ENCODE measurements around the gene SLC18A3. TPM values are rescaled to one million over a fixed set of nuclear protein-coding genes. Genes with fewer than 3 reads are reported as not detected.

Gene SLC18A3
- total RNA-seq, 1 donor from 2014 or later: 1.6 TPM

- Mint-ChIP-seq H3K36me3 (no peaks in the 10 kb centered on the region), H3K4me1 (ENCODE audit: unreplicated experiment) (no peaks in the 10 kb centered on the region), H3K9me3 (no peaks in the 10 kb centered on the region), H3K4me3 (no peak overlapping the region), H3K27me3 (peaks cover 34% of the 10 kb centered on the region), H3K27ac (no peak overlapping the region)
- TF ChIP-seq CTCF (conservative IDR thresholded peaks at IDR 0.05): no peak
- DNase-seq (ENCODE audit: extremely low spot score, unreplicated experiment): no peak
Measured at GRCh38 chr10:49632406-49633317, 22.6 kb downstream of the SLC18A3 start.

DNA sequence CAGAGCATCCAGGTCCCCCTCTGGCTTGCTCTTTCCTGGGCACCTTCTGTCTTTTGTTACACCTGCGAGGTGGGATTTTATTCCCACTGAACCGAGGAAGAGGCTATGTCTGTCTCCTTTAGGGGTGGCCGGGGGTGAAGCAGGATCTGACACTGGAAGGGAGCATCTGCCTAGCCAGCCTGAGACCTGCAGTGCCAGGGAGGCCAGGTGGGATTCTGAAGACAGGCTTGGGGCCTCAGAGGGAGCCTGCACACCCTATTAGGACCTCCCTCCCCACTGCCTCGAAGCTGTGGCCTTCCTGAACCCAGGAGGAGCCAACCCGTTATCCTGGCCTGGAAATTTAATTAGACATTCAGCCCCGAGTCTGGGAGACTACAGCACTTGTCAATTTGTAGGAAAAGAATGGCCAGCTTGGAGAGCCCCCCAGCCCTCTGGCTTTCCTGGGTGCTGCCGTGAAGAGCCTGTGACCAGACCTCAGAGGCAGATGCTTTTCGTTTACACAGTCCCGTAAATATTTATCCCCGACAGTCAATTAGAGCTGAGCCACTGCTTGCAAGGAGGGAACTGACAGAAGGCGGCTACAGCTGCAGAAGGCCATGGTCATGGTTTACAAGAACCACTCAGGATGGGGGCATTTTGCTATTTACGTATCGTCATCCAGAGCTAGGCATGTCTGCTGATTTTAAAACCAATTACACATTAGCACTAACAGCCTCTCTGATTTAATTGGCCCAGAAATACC, 23.4 kb downstream of the SLC18A3 start:
- Mint-ChIP-seq H3K9me3 (no peaks in the 10 kb centered on the region), H3K27ac (no peak overlapping the region), H3K36me3 (no peaks in the 10 kb centered on the region), H3K27me3 (peaks cover 43% of the 10 kb centered on the region), H3K4me3 (no peak overlapping the region), H3K4me1 (ENCODE audit: unreplicated experiment) (no peaks in the 10 kb centered on the region)
- TF ChIP-seq CTCF (conservative IDR thresholded peaks at IDR 0.05): no peak
- DNase-seq (ENCODE audit: extremely low spot score, unreplicated experiment): no peak

DNA sequence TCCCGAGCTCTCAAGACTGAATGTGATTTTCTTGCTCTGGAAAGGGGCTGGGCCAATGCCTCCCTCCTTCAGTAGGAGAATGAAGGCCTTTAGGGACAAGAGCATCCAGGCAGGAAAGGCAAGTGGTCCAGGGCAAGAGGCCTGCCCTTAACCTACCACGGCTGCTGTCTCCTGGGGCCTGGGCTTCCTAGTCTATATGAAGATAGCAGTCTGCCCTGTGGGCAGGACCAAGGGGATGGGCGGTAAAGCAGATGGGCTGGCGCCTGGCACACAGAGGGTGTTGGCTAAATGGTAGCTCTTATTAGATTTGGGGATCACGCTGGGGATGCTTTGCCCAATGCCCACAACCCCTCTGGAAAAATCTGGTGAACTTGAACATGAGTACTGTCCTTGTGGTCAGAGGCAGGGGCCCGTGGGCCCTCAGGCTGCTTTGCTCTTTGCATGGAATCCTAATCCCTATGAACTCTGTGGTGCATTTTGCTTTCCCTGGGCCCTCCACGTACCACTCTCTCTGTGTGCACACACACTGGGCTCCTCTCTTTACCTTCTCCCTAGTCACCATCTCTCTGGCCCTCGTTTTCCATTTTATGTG, 24.1 kb downstream of the SLC18A3 start:
- DNase-seq (ENCODE audit: extremely low spot score, unreplicated experiment): no peak
- no peaks in the 10 kb centered on the region for H3K4me1 Mint-ChIP-seq (ENCODE audit: unreplicated experiment)
- H3K9me3 Mint-ChIP-seq: no peaks in the 10 kb centered on the region
- H3K36me3 Mint-ChIP-seq: no peaks in the 10 kb centered on the region
- no peak overlapping the region for H3K4me3 Mint-ChIP-seq
- H3K27me3 Mint-ChIP-seq: peaks cover 47% of the 10 kb centered on the region
- no peak for TF ChIP-seq CTCF (conservative IDR thresholded peaks at IDR 0.05)
- no peak overlapping the region for H3K27ac Mint-ChIP-seq

DNA sequence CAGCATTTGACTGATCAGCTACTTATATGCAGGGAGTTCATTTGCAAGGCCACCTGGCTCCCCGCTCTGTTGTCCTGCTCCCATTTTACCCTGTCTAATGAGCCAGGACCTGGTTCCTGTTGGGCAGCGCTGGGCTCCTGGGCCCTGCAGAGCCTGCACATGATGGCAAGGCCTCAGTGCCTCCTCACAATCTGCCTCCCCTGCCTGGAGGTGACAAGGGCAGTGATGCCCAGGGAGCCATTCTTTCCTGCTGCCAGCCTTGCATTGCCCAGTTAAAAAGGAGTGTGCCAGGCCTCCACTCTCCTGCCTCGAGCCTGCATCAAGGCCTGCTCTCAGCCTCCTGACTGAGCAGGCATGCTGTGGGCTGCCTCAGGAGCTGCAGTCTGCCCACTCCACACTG, 32.2 kb downstream of the SLC18A3 start:
- no peak for TF ChIP-seq CTCF (conservative IDR thresholded peaks at IDR 0.05)
- Mint-ChIP-seq H3K27ac (no peak overlapping the region), H3K9me3 (no peaks in the 10 kb centered on the region), H3K4me3 (no peak overlapping the region), H3K27me3 (peaks cover 56% of the 10 kb centered on the region), H3K4me1 (ENCODE audit: unreplicated experiment) (no peaks in the 10 kb centered on the region), H3K36me3 (no peaks in the 10 kb centered on the region)
- no peak for DNase-seq (ENCODE audit: extremely low spot score, unreplicated experiment)

GRCh38 chr10:49643241-49644034, 33.3 kb downstream of the SLC18A3 start:
- no peak overlapping the region for H3K4me3 Mint-ChIP-seq
- no peak overlapping the region for H3K27ac Mint-ChIP-seq
- H3K27me3 Mint-ChIP-seq: peaks cover 52% of the 10 kb centered on the region
- no peaks in the 10 kb centered on the region for H3K4me1 Mint-ChIP-seq (ENCODE audit: unreplicated experiment)
- no peaks in the 10 kb centered on the region for H3K36me3 Mint-ChIP-seq
- TF ChIP-seq CTCF (conservative IDR thresholded peaks at IDR 0.05): no peak
- no peaks in the 10 kb centered on the region for H3K9me3 Mint-ChIP-seq
- no peak for DNase-seq (ENCODE audit: extremely low spot score, unreplicated experiment)
